M059J (cell line): ENCODE measurements around the gene NOC4L. TPM values are rescaled to one million over a fixed set of nuclear protein-coding genes. Genes with fewer than 3 reads are reported as not detected.
A peak's percentile ranks its signal among the peaks of the same experiment; 100 is the strongest.

Experiments
- DNase-seq: peaks from one replicate; pipeline ENCODE4 v3.0.0-alpha.2; 2012; ENCODE audit warnings: low read depth
- total RNA-seq: library from RNA; depleted of rRNA; stranded (reverse); fragments of >200 nt; shearing (Covaris generic); gene quantifications from 2 replicates; pipeline ENCODE4 v1.2.3, GENCODE V29; 2014

NOC4L gene
- total RNA-seq, 1 experiment from 2014 or later: 18.6 TPM

- DNase-seq: no peak
Observed at GRCh38 chr12:132156573-132157325, 12.5 kb downstream of the NOC4L start.

GRCh38 chr12:132157733-132158409 is 13.6 kb downstream of the NOC4L start:
- no peak for DNase-seq

- DNase-seq: no peak
Observed at GRCh38 chr12:132158677-132159554, 14.7 kb downstream of the NOC4L start.

- no peak for DNase-seq
Observed at GRCh38 chr12:132159555-132160003, 15.3 kb downstream of the NOC4L start.

GRCh38 chr12:132160016-132160415 is 15.8 kb downstream of the NOC4L start:
- DNase-seq: no peak

- DNase-seq: no peak
Observed at GRCh38 chr12:132160601-132161035, 16.4 kb downstream of the NOC4L start.

- no peak for DNase-seq
Observed at GRCh38 chr12:132161036-132161781, 17.0 kb downstream of the NOC4L start.

GRCh38 chr12:132161796-132162507 is 17.7 kb downstream of the NOC4L start:
- no peak for DNase-seq

GRCh38 chr12:132162508-132163031 is 18.3 kb downstream of the NOC4L start:
- peak; percentile 94 for DNase-seq

GRCh38 chr12:132163041-132163910 is 19.0 kb downstream of the NOC4L start:
- no peak for DNase-seq

GRCh38 chr12:132163911-132164288 is 19.6 kb downstream of the NOC4L start:
- DNase-seq: no peak

GRCh38 chr12:132164426-132164825 is 20.2 kb downstream of the NOC4L start:
- no peak for DNase-seq

- no peak for DNase-seq
Observed at GRCh38 chr12:132165584-132165983, 21.3 kb downstream of the NOC4L start.

- no peak for DNase-seq
Observed at GRCh38 chr12:132166093-132166492, 21.8 kb downstream of the NOC4L start.

- no peak for DNase-seq
Observed at GRCh38 chr12:132166801-132167591, 22.7 kb downstream of the NOC4L start.

- DNase-seq: no peak
Observed at GRCh38 chr12:132167611-132168310, 23.5 kb downstream of the NOC4L start.

- no peak for DNase-seq
Observed at GRCh38 chr12:132168311-132169031, 24.2 kb downstream of the NOC4L start.
